ENCODE data around the gene SYNM.

SYNM gene

GRCh38 chr15:99121207-99121606, 16.3 kb downstream of the SYNM start:
- no peak overlapping the region for H3K4me3 ChIP-seq (replicated peaks in 1 of 2; ENCODE audit: low read depth in 2 of 2, low read length in 2 of 2)
- DNase-seq (ENCODE audit: low read depth in 2 of 2): no peak
- no peak for TF ChIP-seq CTCF (IDR thresholded peaks at IDR 0.05; ENCODE audit: low read depth, low read length)

- no peak for TF ChIP-seq CTCF (IDR thresholded peaks at IDR 0.05; ENCODE audit: low read depth, low read length)
- no peak for DNase-seq (ENCODE audit: low read depth in 2 of 2)
- H3K4me3 ChIP-seq (replicated peaks in 1 of 2; ENCODE audit: low read depth in 2 of 2, low read length in 2 of 2): no peak overlapping the region
These were observed 17.0 kb downstream of the SYNM start for GRCh38 chr15:99121691-99122410.

GRCh38 chr15:99122831-99123712, 18.2 kb downstream of the SYNM start:
- H3K4me3 ChIP-seq (replicated peaks in 1 of 2; ENCODE audit: low read depth in 2 of 2, low read length in 2 of 2): peak overlapping the region; percentile 8 to 16

GRCh38 chr15:99123713-99124451, 19.0 kb downstream of the SYNM start:
- peak overlapping the region; percentile 8 to 32 for H3K4me3 ChIP-seq (replicated peaks in 1 of 2; ENCODE audit: low read depth in 2 of 2, low read length in 2 of 2)
- peak; percentile 91 to 93 for DNase-seq (ENCODE audit: low read depth in 2 of 2)
- no peak for TF ChIP-seq CTCF (IDR thresholded peaks at IDR 0.05; ENCODE audit: low read depth, low read length)

More at GRCh38 chr15:99122831-99123712, 18.2 kb downstream of the SYNM start:
- no peak for DNase-seq (ENCODE audit: low read depth in 2 of 2)
- no peak for TF ChIP-seq CTCF (IDR thresholded peaks at IDR 0.05; ENCODE audit: low read depth, low read length)

GRCh38 chr15:99124641-99125040, 19.8 kb downstream of the SYNM start:
- no peak for TF ChIP-seq CTCF (IDR thresholded peaks at IDR 0.05; ENCODE audit: low read depth, low read length)
- DNase-seq (ENCODE audit: low read depth in 2 of 2): no peak
- H3K4me3 ChIP-seq (replicated peaks in 1 of 2; ENCODE audit: low read depth in 2 of 2, low read length in 2 of 2): no peak overlapping the region

GRCh38 chr15:99125061-99125891, 20.4 kb downstream of the SYNM start:
- H3K4me3 ChIP-seq (replicated peaks in 1 of 2; ENCODE audit: low read depth in 2 of 2, low read length in 2 of 2): no peak overlapping the region
- no peak for DNase-seq (ENCODE audit: low read depth in 2 of 2)
- TF ChIP-seq CTCF (IDR thresholded peaks at IDR 0.05; ENCODE audit: low read depth, low read length): no peak

All from cardiac fibroblast (primary cell).